Hepatocyte (in vitro differentiated cells): ENCODE measurements around the gene TET2.
A peak's percentile ranks its signal among the peaks of the same experiment; 100 is the strongest.

Experiments used
- EZH2 ChIP-seq: fragments of 200-600 bp; sonication (generic); IDR thresholded peaks from 2 replicates; pipeline ENCODE4 v1.6.1; 2016; ENCODE audit warnings: antibody characterized with exemption, mild to moderate bottlenecking, borderline replicate concordance
- TF ChIP-seq, protein P1 (sequence below): fragments of 200-600 bp; sonication (generic); IDR thresholded peaks from 2 replicates; pipeline ENCODE4 v1.5.1; 2016; ENCODE audit warnings: antibody characterized with exemption, mild to moderate bottlenecking; ENCODE audit not compliant: poor library complexity

DNA sequence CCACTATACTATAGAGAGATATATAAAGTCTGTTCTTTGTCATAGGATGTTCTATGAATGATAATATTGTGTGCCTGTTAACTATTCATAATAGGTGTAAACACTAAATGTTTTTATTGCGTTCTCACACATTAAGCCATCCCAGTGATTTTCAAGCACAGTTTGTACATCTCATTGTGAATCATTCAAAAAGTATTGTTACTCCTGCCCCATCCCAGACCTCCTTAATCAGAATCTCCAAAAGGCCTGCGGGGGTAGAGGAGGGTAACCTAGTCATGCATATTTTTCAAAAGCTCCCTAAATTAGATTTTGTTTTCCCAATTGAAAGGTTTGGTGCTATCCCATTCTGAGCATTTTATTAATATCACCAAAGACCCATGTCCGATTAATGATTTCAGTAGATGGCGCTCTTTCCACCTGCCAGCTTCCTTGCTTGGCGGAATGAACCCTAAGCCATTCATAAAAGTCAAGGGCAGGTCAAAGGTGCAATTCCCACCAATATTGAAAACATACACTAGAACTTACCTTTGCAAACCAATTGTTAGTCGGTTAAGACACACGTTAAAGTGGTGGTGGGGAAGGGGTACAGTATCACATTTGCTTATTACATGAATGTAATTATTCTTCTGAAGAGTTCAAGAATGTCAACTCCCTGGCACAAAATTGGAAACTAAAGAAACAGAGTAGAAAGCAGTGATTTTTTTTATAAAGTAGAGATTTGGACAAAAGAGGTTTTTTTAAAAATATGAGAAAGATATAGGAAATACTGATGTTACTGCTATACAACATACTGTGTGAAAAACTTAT is 5.8 kb upstream of the TET2 start:
- TF ChIP-seq, protein P1, sequence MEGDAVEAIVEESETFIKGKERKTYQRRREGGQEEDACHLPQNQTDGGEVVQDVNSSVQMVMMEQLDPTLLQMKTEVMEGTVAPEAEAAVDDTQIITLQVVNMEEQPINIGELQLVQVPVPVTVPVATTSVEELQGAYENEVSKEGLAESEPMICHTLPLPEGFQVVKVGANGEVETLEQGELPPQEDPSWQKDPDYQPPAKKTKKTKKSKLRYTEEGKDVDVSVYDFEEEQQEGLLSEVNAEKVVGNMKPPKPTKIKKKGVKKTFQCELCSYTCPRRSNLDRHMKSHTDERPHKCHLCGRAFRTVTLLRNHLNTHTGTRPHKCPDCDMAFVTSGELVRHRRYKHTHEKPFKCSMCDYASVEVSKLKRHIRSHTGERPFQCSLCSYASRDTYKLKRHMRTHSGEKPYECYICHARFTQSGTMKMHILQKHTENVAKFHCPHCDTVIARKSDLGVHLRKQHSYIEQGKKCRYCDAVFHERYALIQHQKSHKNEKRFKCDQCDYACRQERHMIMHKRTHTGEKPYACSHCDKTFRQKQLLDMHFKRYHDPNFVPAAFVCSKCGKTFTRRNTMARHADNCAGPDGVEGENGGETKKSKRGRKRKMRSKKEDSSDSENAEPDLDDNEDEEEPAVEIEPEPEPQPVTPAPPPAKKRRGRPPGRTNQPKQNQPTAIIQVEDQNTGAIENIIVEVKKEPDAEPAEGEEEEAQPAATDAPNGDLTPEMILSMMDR = peak; percentile 68
- TF ChIP-seq EZH2 = no peak
